ENCODE results near the gene GALNTL6. TPM values are rescaled to one million over a fixed set of nuclear protein-coding genes. Genes with fewer than 3 reads are reported as not detected.

GALNTL6 gene
- total RNA-seq, 1 experiment from 2014 or later: not detected

GRCh38 chr4:172826346-172826745 lies 1013.1 kb downstream of the GALNTL6 start (continued):
- TF ChIP-seq CTCF (IDR thresholded peaks at IDR 0.05 in 2 of 3, conservative IDR thresholded peaks at IDR 0.05 in 1 of 3; ENCODE audit: borderline replicate concordance in 1 of 3, insufficient read depth in 1 of 3, low read depth in 2 of 3, low read length in 2 of 3): no peak
- TF ChIP-seq ELF1 (IDR thresholded peaks at IDR 0.05; ENCODE audit: borderline replicate concordance, low read depth): no peak
- TF ChIP-seq ZFX (IDR thresholded peaks at IDR 0.05): no peak
- no peak for TF ChIP-seq FOSL1 (IDR thresholded peaks at IDR 0.05; ENCODE audit: low read depth)

GRCh38 chr4:172826861-172827260 lies 1013.7 kb downstream of the GALNTL6 start:
- Histone ChIP-seq H2AFZ (ENCODE audit: low read depth, low read length, poor library complexity, severe bottlenecking) (no peak overlapping the region), H4K20me1 (ENCODE audit: insufficient read depth) (no peaks in the 10 kb centered on the region), H3K9me2 (ENCODE audit: insufficient read depth) (no peaks in the 10 kb centered on the region), H3K9ac (ENCODE audit: low read length) (no peak overlapping the region), H3K4me1 (ENCODE audit: control insufficient read depth in 1 of 2, insufficient read depth in 2 of 2, low read length in 2 of 2) (peaks cover 0 to 12% of the 10 kb centered on the region in 2 experiments; a peak in 2 of 4 replicates), H3K4me2 (ENCODE audit: low read length) (no peak overlapping the region), H3K27ac (ENCODE audit: low read depth, low read length) (no peak overlapping the region), H3K27me3 (ENCODE audit: insufficient read depth, low read length) (no peaks in the 10 kb centered on the region), H3K9me3 (ENCODE audit: control insufficient read depth in 1 of 2, insufficient read depth in 1 of 2, low read depth in 1 of 2, low read length in 2 of 2) (no peaks in the 10 kb centered on the region), H3K36me3 (ENCODE audit: control insufficient read depth in 1 of 2, insufficient read depth in 2 of 2, low read length in 2 of 2) (no peaks in the 10 kb centered on the region), H3K4me3 (replicated peaks in 1 of 2; ENCODE audit: low read depth in 1 of 2, low read length in 2 of 2) (no peak overlapping the region), H3K79me2 (ENCODE audit: insufficient read depth, low read length) (no peaks in the 10 kb centered on the region)
- ATAC-seq (no peak), DNase-seq (ENCODE audit: low read depth, low spot score) (no peak)
- intact Hi-C loops (cut with micrococcal nuclease): no loop called here
- BruUV-seq (replicated peaks): no TSS peak
- ChIA-PET RAD21 (ENCODE audit: low non-redundant PET in 1 of 2, low total read pairs in 2 of 2, uncharacterized antibody in 2 of 2, unreplicated experiment in 2 of 2) (no interaction called here), POLR2A (no interaction called here), CTCF (interaction anchor here (0.9 to 1.1 kb wide), 2 partner anchors 593 to 617 kb away, joined by 3 read pairs; no protein-coding TSS in a partner anchor)
- TF ChIP-seq EZH2 (IDR thresholded peaks at IDR 0.05) (no peak), ELF1 (IDR thresholded peaks at IDR 0.05; ENCODE audit: borderline replicate concordance, low read depth) (no peak), MAX (IDR thresholded peaks at IDR 0.05) (no peak), SRF (IDR thresholded peaks at IDR 0.05; ENCODE audit: low read depth) (no peak), FOSL1 (IDR thresholded peaks at IDR 0.05; ENCODE audit: low read depth) (no peak), REST (IDR thresholded peaks at IDR 0.05; ENCODE audit: low read depth) (no peak), CEBPB (IDR thresholded peaks at IDR 0.05; ENCODE audit: low read depth) (no peak), SIN3A (IDR thresholded peaks at IDR 0.05; ENCODE audit: low read depth) (no peak), ZFX (IDR thresholded peaks at IDR 0.05) (no peak), CTCF (IDR thresholded peaks at IDR 0.05 in 2 of 3, conservative IDR thresholded peaks at IDR 0.05 in 1 of 3; ENCODE audit: borderline replicate concordance in 1 of 3, insufficient read depth in 1 of 3, low read depth in 2 of 3, low read length in 2 of 3) (no peak), ZNF274 (IDR thresholded peaks at IDR 0.05; ENCODE audit: low read depth, low read length) (no peak), POLR2AphosphoS5 (IDR thresholded peaks at IDR 0.05; ENCODE audit: low read depth, low read length) (no peak), CBX3 (IDR thresholded peaks at IDR 0.05; ENCODE audit: low read depth) (no peak), SP1 (IDR thresholded peaks at IDR 0.05; ENCODE audit: low read depth) (no peak), EGR1 (IDR thresholded peaks at IDR 0.05; ENCODE audit: low read depth) (no peak)
